HEK293T (cell line): Measurements from ENCODE around the gene SLC35A2.
"Not testable (repeated sequence)": the region's sequence is repeated elsewhere in the genome, so short reads cannot be mapped to it uniquely, and the experiment has no call there.

Experiments
- CTCF ChIA-PET: fragments of 350-600 bp; formaldehyde crosslinking; extraction: SDS; loops from one replicate; lab custom pipeline; 2021; ENCODE audit warnings: antibody characterized with exemption, inconsistent platforms; lab: Yijun Ruan, JAX
- POLR2A ChIA-PET: fragments of 350-600 bp; formaldehyde crosslinking; extraction: SDS; loops from one replicate; lab custom pipeline; 2020; ENCODE audit warnings: antibody characterized with exemption, inconsistent platforms; lab: Yijun Ruan, JAX
- DNase-seq: peaks from one replicate; pipeline ENCODE4 v3.0.0; 2012; ENCODE audit warnings: mixed read lengths; ENCODE audit errors: extremely low spot score
- ARNT ChIP-seq: fragments of 450-650 bp; IDR thresholded peaks from 2 replicates; pipeline ENCODE4 v1.6.1; 2017; ENCODE audit warnings: mild to moderate bottlenecking
- BHLHE40 ChIP-seq: fragments of 450-650 bp; IDR thresholded peaks from 2 replicates; pipeline ENCODE4 v1.6.1; 2016; ENCODE audit warnings: mild to moderate bottlenecking, moderate library complexity, borderline replicate concordance
- CTBP1 ChIP-seq: fragments of 450-650 bp; IDR thresholded peaks from 2 replicates; pipeline ENCODE4 v1.6.1; 2016; ENCODE audit warnings: borderline replicate concordance
- ELF4 ChIP-seq: fragments of 450-650 bp; IDR thresholded peaks from 2 replicates; pipeline ENCODE4 v1.6.1; 2017; ENCODE audit warnings: antibody characterized with exemption
- FOXA1 ChIP-seq: fragments of 450-650 bp; IDR thresholded peaks from 2 replicates; pipeline ENCODE4 v1.6.1; 2016; ENCODE audit warnings: mild to moderate bottlenecking
- FOXK2 ChIP-seq: fragments of 450-650 bp; IDR thresholded peaks from 2 replicates; pipeline ENCODE4 v1.6.1; 2016; ENCODE audit warnings: mild to moderate bottlenecking
- FOXM1 ChIP-seq: fragments of 450-650 bp; IDR thresholded peaks from 2 replicates; pipeline ENCODE4 v1.6.1; 2017; ENCODE audit warnings: mild to moderate bottlenecking, borderline replicate concordance
- HDGF ChIP-seq: fragments of 450-650 bp; IDR thresholded peaks from 2 replicates; pipeline ENCODE4 v1.6.1; 2017; ENCODE audit warnings: antibody characterized with exemption, borderline replicate concordance
- L3MBTL2 ChIP-seq: fragments of 450-650 bp; conservative IDR thresholded peaks from 2 replicates; pipeline ENCODE4 v1.6.1; 2016; ENCODE audit warnings: mild to moderate bottlenecking
- LEF1 ChIP-seq: fragments of 450-650 bp; IDR thresholded peaks from 2 replicates; pipeline ENCODE4 v1.6.1; 2017; ENCODE audit warnings: mild to moderate bottlenecking, borderline replicate concordance
- NFRKB ChIP-seq: fragments of 450-650 bp; IDR thresholded peaks from 2 replicates; pipeline ENCODE4 v1.6.1; 2016; ENCODE audit warnings: mild to moderate bottlenecking, moderate library complexity
- SP1 ChIP-seq: fragments of 450-650 bp; IDR thresholded peaks from 2 replicates; pipeline ENCODE4 v1.6.1; 2017
- SUZ12 ChIP-seq: fragments of 450-650 bp; IDR thresholded peaks from 2 replicates; pipeline ENCODE4 v1.6.1; 2016; ENCODE audit warnings: mild to moderate bottlenecking
- TARDBP ChIP-seq: fragments of 450-650 bp; IDR thresholded peaks from 2 replicates; pipeline ENCODE4 v1.6.1; 2016
- ZNF384 ChIP-seq: fragments of 450-650 bp; IDR thresholded peaks from 2 replicates; pipeline ENCODE4 v1.6.1; 2016
- TF ChIP-seq, protein P1 (sequence below): fragments of 450-650 bp; IDR thresholded peaks from 2 replicates; pipeline ENCODE4 v1.6.1; 2016

SLC35A2 gene

GRCh38 chrX:48893556-48894348 lies 17.7 kb downstream of the SLC35A2 start:
- DNase-seq = no peak
- ChIA-PET CTCF (interaction anchor here (0.7 kb wide), 1 partner anchor 66 kb away, joined by 5 read pairs; no protein-coding TSS in a partner anchor), POLR2A (interaction anchor here (1.2 to 1.4 kb wide), 2 partner anchors 18 to 217 kb away, joined by 3 to 4 read pairs; partner anchors contain the start of gene SLC35A2)
- no peak for TF ChIP-seq SP1
- no peak for TF ChIP-seq NFRKB
- no peak for TF ChIP-seq HDGF
- TF ChIP-seq LEF1 = no peak
- TF ChIP-seq FOXM1 = no peak
- TF ChIP-seq ARNT = no peak
- no peak for TF ChIP-seq SUZ12
- no peak for TF ChIP-seq TARDBP
- TF ChIP-seq FOXK2 = no peak
- TF ChIP-seq L3MBTL2 = no peak
- no peak for TF ChIP-seq FOXA1
- no peak for TF ChIP-seq ELF4
- no peak for TF ChIP-seq ZNF384
- TF ChIP-seq CTBP1 = no peak
- no peak for TF ChIP-seq BHLHE40
- TF ChIP-seq, protein P1, sequence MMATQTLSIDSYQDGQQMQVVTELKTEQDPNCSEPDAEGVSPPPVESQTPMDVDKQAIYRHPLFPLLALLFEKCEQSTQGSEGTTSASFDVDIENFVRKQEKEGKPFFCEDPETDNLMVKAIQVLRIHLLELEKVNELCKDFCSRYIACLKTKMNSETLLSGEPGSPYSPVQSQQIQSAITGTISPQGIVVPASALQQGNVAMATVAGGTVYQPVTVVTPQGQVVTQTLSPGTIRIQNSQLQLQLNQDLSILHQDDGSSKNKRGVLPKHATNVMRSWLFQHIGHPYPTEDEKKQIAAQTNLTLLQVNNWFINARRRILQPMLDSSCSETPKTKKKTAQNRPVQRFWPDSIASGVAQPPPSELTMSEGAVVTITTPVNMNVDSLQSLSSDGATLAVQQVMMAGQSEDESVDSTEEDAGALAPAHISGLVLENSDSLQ = no peak

DNA sequence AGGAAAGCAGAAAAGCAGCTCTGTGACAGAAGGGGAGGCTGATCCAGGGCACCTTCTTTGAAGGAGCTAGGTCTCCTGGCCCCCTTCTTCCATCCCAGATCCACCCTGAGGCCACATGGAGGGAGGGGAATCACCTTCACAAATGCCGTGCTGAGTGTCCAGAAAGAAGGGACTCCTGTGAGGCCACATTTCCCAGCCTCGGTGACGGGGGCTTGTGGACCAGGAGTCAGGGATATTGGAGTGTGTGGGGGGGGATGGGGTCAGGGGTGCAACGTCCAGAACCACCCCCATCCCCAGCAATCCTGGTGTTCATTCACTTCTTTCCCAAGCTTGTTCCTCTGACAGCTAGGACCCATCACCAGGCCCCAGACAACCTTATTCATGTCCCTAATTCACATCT lies 18.6 kb downstream of the SLC35A2 start:
- DNase-seq = no peak
- POLR2A ChIA-PET = interaction anchor here (1.2 to 1.4 kb wide), 2 partner anchors 19 to 216 kb away, joined by 3 to 4 read pairs; partner anchors contain the start of gene SLC35A2
- TF ChIP-seq ELF4 = no peak
- no peak for TF ChIP-seq BHLHE40
- CTCF ChIA-PET = interaction anchor here (0.7 kb wide), 1 partner anchor 65 kb away, joined by 5 read pairs; no protein-coding TSS in a partner anchor

GRCh38 chrX:48891402-48892288 lies 19.8 kb downstream of the SLC35A2 start:
- TF ChIP-seq ELF4 (no peak), SP1 (no peak), NFRKB (no peak)
- TF ChIP-seq, protein P1 = no peak
- CTCF ChIA-PET = no interaction called here
- DNase-seq = peak; percentile 79
- POLR2A ChIA-PET = interaction anchor here (1.0 to 1.4 kb wide), 5 partner anchors 20 to 260 kb away, joined by 3 to 6 read pairs (median 3); partner anchors contain the start of gene SLC35A2

- DNase-seq = no peak
- ChIA-PET CTCF (no interaction called here), POLR2A (interaction anchor here (1.0 to 1.4 kb wide), 5 partner anchors 21 to 260 kb away, joined by 3 to 6 read pairs (median 3); partner anchors contain the start of gene SLC35A2)
- TF ChIP-seq ZNF384 (no peak), L3MBTL2 (no peak), SP1 (no peak), FOXA1 (no peak), CTBP1 (no peak), FOXK2 (no peak), LEF1 (no peak), NFRKB (no peak), FOXM1 (no peak), BHLHE40 (no peak), TARDBP (no peak), HDGF (no peak), ELF4 (no peak), ARNT (no peak), SUZ12 (no peak)
- TF ChIP-seq, protein P1 = no peak
Observed at GRCh38 chrX:48890934-48891401, 20.5 kb downstream of the SLC35A2 start.

DNA sequence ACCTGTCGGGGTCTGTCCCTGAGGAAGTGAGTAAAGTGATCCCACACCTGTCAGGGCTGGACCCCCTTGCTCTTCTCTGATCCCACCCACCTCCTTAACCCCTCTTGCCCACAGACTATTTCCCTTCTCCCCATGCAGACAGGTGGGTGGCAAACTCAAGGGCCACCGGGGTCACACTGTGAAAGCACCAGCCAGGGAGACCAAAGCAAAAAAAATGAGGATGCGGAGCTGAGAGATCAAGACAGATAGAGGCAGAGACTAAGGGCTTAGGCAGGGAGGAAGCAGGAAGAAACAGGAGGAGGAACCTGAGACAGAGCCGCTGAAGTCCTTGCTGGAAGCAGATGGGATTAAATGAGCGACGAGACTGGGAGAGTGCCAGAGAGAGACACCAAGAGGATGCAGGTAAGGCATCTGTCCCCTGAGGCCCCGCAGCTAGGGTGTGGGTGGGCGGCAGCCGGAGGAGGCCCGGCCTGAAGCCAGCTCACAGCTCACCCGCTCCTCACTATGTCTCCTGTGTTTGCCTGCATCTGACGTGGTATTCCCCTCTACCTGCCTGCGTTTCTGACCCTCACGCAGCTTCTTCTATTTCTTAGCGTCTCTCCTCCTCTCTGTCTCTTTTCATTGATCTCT lies 21.0 kb downstream of the SLC35A2 start:
- POLR2A ChIA-PET = interaction anchor here (1.4 kb wide), 1 partner anchor 152 kb away, joined by 5 read pairs; no protein-coding TSS in a partner anchor

GRCh38 chrX:48886586-48886985 lies 24.9 kb downstream of the SLC35A2 start:
- DNase-seq, POLR2A ChIA-PET: not testable (repeated sequence)
- CTCF ChIA-PET = interaction anchor here (0.6 kb wide), 1 partner anchor 13 kb away, joined by 3 read pairs; no protein-coding TSS in a partner anchor

More for the DNA sequence above, 21.0 kb downstream of the SLC35A2 start:
- no peak for DNase-seq
- TF ChIP-seq ELF4 = no peak
- no peak for TF ChIP-seq FOXM1
- no peak for TF ChIP-seq BHLHE40
- TF ChIP-seq, protein P1 = no peak
- no peak for TF ChIP-seq ARNT
- no peak for TF ChIP-seq L3MBTL2
- no peak for TF ChIP-seq HDGF
- TF ChIP-seq NFRKB = no peak
- TF ChIP-seq ZNF384 = no peak
- TF ChIP-seq LEF1 = no peak
- TF ChIP-seq SUZ12 = no peak
- TF ChIP-seq CTBP1 = no peak
- no peak for TF ChIP-seq TARDBP
- TF ChIP-seq SP1 = no peak
- CTCF ChIA-PET = no interaction called here
